ENCODE data around the gene CDH26.

DNA sequence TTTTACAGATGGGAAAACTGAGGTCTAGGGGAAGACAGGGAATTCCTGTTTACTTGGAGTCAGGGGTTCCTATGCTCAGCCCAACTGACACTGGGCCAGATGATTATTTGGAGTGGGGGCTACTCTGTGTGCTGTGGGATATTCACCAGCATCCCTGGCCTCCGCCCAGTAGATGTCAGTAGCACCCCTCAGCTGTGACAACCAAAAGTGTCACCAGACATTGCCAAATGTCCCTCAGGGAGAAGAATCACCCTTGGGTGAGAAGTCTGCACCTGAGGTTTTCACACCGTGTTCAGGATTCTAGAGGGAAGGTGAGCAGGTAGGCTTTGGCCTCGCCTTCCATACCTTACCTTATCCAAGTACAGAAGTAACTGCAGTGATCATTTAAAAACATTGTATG is 27.6 kb downstream of the CDH26 start:
- TF ChIP-seq EZH2phosphoT487 (IDR thresholded peaks at IDR 0.05; ENCODE audit: borderline replicate concordance, low read depth, low read length), result no peak
- TF ChIP-seq, protein P1, sequence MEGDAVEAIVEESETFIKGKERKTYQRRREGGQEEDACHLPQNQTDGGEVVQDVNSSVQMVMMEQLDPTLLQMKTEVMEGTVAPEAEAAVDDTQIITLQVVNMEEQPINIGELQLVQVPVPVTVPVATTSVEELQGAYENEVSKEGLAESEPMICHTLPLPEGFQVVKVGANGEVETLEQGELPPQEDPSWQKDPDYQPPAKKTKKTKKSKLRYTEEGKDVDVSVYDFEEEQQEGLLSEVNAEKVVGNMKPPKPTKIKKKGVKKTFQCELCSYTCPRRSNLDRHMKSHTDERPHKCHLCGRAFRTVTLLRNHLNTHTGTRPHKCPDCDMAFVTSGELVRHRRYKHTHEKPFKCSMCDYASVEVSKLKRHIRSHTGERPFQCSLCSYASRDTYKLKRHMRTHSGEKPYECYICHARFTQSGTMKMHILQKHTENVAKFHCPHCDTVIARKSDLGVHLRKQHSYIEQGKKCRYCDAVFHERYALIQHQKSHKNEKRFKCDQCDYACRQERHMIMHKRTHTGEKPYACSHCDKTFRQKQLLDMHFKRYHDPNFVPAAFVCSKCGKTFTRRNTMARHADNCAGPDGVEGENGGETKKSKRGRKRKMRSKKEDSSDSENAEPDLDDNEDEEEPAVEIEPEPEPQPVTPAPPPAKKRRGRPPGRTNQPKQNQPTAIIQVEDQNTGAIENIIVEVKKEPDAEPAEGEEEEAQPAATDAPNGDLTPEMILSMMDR (conservative IDR thresholded peaks at IDR 0.05; ENCODE audit: low read length), result peak; percentile 60

Data from OCI-LY7 (cell line).